OCI-LY1 (cell line): ENCODE data around the gene STAT4.

Experiments used
- H2AFZ ChIP-seq: fragments of 200-600 bp; sonication (generic), shearing (Covaris generic); 2 replicates; pipeline ENCODE4 v1.6.0; 2014; ENCODE audit warnings: antibody characterized with exemption, mild to moderate bottlenecking, low read length
- H3F3A ChIP-seq: fragments of 200-600 bp; sonication (generic), shearing (Covaris generic); 2 replicates; pipeline ENCODE4 v1.6.0; 2014; ENCODE audit warnings: mild to moderate bottlenecking, antibody characterized with exemption, low read length, moderate library complexity; ENCODE audit not compliant: insufficient read depth
- H3K27ac ChIP-seq: fragments of 200-600 bp; sonication (generic); 2 replicates; pipeline ENCODE4 v1.5.1; 2014; ENCODE audit warnings: low read length, mixed run types, mild to moderate bottlenecking, low read depth; ENCODE audit not compliant: poor library complexity, severe bottlenecking
- H3K27me3 ChIP-seq: fragments of 200-600 bp; sonication (generic); 2 replicates; pipeline ENCODE4 v1.6.0; 2014; ENCODE audit warnings: antibody characterized with exemption, mild to moderate bottlenecking, low read length, moderate library complexity; ENCODE audit not compliant: insufficient read depth
- H3K36me3 ChIP-seq: fragments of 200-600 bp; sonication (generic); 2 replicates; pipeline ENCODE4 v1.6.1; 2014; ENCODE audit warnings: mild to moderate bottlenecking, antibody characterized with exemption, low read length, moderate library complexity, mixed read lengths; ENCODE audit not compliant: insufficient read depth
- H3K4me1 ChIP-seq: fragments of 200-600 bp; sonication (generic); 2 replicates; pipeline ENCODE4 v1.5.1; 2014; ENCODE audit warnings: mild to moderate bottlenecking, low read length, moderate library complexity; ENCODE audit not compliant: insufficient read depth, severe bottlenecking
- H3K4me2 ChIP-seq: fragments of 200-600 bp; sonication (generic), shearing (Covaris generic); 2 replicates; pipeline ENCODE4 v1.6.1; 2014; ENCODE audit warnings: low read length
- H3K4me3 ChIP-seq: fragments of 200-600 bp; sonication (generic); 2 replicates; pipeline ENCODE4 v1.5.1; 2014; ENCODE audit warnings: low read length, low read depth, mild to moderate bottlenecking, mixed read lengths; ENCODE audit not compliant: poor library complexity, severe bottlenecking
- H3K79me2 ChIP-seq: fragments of 200-600 bp; shearing (Covaris generic); 2 replicates; pipeline ENCODE4 v1.6.1; 2016; ENCODE audit warnings: mixed run types, low read length, mixed read lengths; ENCODE audit not compliant: insufficient read depth
- H3K9ac ChIP-seq: fragments of 200-600 bp; sonication (generic), shearing (Covaris generic); 2 replicates; pipeline ENCODE4 v1.6.1; 2014; ENCODE audit warnings: mild to moderate bottlenecking, low read length, mixed read lengths
- H3K9me2 ChIP-seq: fragments of 200-600 bp; sonication (generic), shearing (Covaris generic); 2 replicates; pipeline ENCODE4 v1.6.1; 2014; ENCODE audit warnings: low read depth, mild to moderate bottlenecking, low read length, mixed read lengths
- H3K9me3 ChIP-seq: fragments of 200-600 bp; shearing (Covaris generic); 2 replicates; pipeline ENCODE4 v1.6.1; 2014; ENCODE audit warnings: low read length, mixed read lengths
- H4K20me1 ChIP-seq: fragments of 200-600 bp; sonication (generic), shearing (Covaris generic); 2 replicates; pipeline ENCODE4 v1.6.0; 2016; ENCODE audit warnings: mild to moderate bottlenecking, low read length; ENCODE audit not compliant: insufficient read depth
- CTCF ChIP-seq: fragments of 200-600 bp; sonication (generic), shearing (Covaris generic); IDR thresholded peaks from 2 replicates; pipeline ENCODE4 v1.5.1; 2017; ENCODE audit warnings: mild to moderate bottlenecking, antibody characterized with exemption, low read length, moderate library complexity, mixed read lengths
- EZH2 ChIP-seq: fragments of 200-600 bp; sonication (generic), shearing (Covaris generic); IDR thresholded peaks from 2 replicates; pipeline ENCODE4 v1.8.0; 2017; ENCODE audit warnings: borderline replicate concordance, mixed run types, mild to moderate bottlenecking, antibody characterized with exemption, low read length, moderate library complexity, mixed read lengths

STAT4 gene

GRCh38 chr2:191190435-191190834 is 39.6 kb upstream of the STAT4 start:
- Histone ChIP-seq H3K9me3 (no peaks in the 10 kb centered on the region), H3K27me3 (no peaks in the 10 kb centered on the region), H3K27ac (no peak overlapping the region), H2AFZ (no peak overlapping the region), H3F3A (no peaks in the 10 kb centered on the region), H3K79me2 (no peaks in the 10 kb centered on the region), H4K20me1 (no peaks in the 10 kb centered on the region), H3K36me3 (no peaks in the 10 kb centered on the region), H3K4me3 (no peak overlapping the region), H3K9me2 (no peaks in the 10 kb centered on the region), H3K4me1 (no peaks in the 10 kb centered on the region), H3K9ac (no peak overlapping the region), H3K4me2 (no peak overlapping the region)
- no peak for TF ChIP-seq CTCF
- TF ChIP-seq EZH2, result no peak

- H3K79me2 ChIP-seq, result no peaks in the 10 kb centered on the region
- no peaks in the 10 kb centered on the region for H4K20me1 ChIP-seq
- TF ChIP-seq EZH2 (no peak), CTCF (no peak)
- H3K27me3 ChIP-seq, result no peaks in the 10 kb centered on the region
- H3K36me3 ChIP-seq, result no peaks in the 10 kb centered on the region
- H3K4me1 ChIP-seq, result no peaks in the 10 kb centered on the region
- H3K9me2 ChIP-seq, result no peaks in the 10 kb centered on the region
- H3K9ac ChIP-seq, result no peak overlapping the region
- H3K9me3 ChIP-seq, result no peaks in the 10 kb centered on the region
- no peak overlapping the region for H2AFZ ChIP-seq
- H3F3A ChIP-seq, result no peaks in the 10 kb centered on the region
- H3K4me2 ChIP-seq, result no peak overlapping the region
- H3K27ac ChIP-seq, result no peak overlapping the region
- H3K4me3 ChIP-seq, result no peak overlapping the region
Observed at GRCh38 chr2:191189112-191189635, 38.4 kb upstream of the STAT4 start.

- Histone ChIP-seq H3K36me3 (no peaks in the 10 kb centered on the region), H2AFZ (no peak overlapping the region), H3K4me3 (no peak overlapping the region), H4K20me1 (no peaks in the 10 kb centered on the region), H3F3A (no peaks in the 10 kb centered on the region), H3K9me3 (no peaks in the 10 kb centered on the region), H3K9me2 (no peaks in the 10 kb centered on the region), H3K4me1 (no peaks in the 10 kb centered on the region), H3K27me3 (no peaks in the 10 kb centered on the region), H3K9ac (no peak overlapping the region), H3K79me2 (no peaks in the 10 kb centered on the region), H3K4me2 (no peak overlapping the region), H3K27ac (no peak overlapping the region)
- no peak for TF ChIP-seq CTCF
- no peak for TF ChIP-seq EZH2
Observed at GRCh38 chr2:191188550-191189093, 37.8 kb upstream of the STAT4 start.
